ENCODE data around the gene YIPF3.

DNA sequence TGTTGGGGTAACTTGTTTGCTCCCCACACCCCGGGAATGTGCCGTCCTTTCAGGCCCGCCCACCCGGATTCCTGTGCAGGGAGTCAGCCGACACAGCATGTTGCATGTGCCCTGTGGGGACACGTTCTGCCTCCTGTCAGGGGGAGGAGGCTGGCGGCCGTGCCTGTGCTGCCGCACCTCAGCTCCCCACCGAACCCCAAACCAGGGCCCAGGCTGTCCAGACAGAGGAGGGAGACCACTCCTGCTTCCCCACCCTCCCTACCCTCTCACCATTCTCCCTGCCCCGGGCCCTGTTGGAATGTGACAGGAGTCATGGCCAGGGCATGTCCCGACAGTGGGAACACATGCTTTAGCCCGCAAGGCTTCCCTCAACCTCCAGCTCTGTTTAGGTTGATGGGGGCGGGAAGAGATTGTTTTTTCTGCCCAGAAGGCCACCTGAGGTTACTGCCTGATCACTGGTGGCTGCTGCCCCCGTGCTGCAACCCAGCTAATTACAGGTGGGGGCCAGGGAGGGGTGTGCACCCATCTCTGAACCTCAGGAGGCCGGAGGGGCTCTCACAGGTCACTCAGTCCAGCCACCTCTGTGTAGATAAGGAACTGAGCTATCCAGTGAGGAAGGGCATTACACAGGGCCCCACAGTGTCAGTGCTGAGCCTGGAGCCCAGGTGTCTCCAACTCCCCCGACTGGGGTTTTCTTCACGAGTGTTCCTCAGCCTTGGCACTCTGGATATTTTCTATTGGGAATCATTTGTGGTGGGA lies 20.2 kb downstream of the YIPF3 start:
- TF ChIP-seq, protein P1, sequence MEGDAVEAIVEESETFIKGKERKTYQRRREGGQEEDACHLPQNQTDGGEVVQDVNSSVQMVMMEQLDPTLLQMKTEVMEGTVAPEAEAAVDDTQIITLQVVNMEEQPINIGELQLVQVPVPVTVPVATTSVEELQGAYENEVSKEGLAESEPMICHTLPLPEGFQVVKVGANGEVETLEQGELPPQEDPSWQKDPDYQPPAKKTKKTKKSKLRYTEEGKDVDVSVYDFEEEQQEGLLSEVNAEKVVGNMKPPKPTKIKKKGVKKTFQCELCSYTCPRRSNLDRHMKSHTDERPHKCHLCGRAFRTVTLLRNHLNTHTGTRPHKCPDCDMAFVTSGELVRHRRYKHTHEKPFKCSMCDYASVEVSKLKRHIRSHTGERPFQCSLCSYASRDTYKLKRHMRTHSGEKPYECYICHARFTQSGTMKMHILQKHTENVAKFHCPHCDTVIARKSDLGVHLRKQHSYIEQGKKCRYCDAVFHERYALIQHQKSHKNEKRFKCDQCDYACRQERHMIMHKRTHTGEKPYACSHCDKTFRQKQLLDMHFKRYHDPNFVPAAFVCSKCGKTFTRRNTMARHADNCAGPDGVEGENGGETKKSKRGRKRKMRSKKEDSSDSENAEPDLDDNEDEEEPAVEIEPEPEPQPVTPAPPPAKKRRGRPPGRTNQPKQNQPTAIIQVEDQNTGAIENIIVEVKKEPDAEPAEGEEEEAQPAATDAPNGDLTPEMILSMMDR (optimal IDR thresholded peaks at IDR 0.05 in 1 of 3, IDR thresholded peaks at IDR 0.05 in 1 of 3, conservative IDR thresholded peaks at IDR 0.05 in 1 of 3; ENCODE audit: extremely low read depth in 1 of 3, insufficient read depth in 2 of 3, low read length in 3 of 3) = peak in 2 of 3 experiments; percentile 81 to 87
- TF ChIP-seq EZH2 (IDR thresholded peaks at IDR 0.05; ENCODE audit: low read length) = no peak
